ENCODE results near the gene ZNF536.

DNA sequence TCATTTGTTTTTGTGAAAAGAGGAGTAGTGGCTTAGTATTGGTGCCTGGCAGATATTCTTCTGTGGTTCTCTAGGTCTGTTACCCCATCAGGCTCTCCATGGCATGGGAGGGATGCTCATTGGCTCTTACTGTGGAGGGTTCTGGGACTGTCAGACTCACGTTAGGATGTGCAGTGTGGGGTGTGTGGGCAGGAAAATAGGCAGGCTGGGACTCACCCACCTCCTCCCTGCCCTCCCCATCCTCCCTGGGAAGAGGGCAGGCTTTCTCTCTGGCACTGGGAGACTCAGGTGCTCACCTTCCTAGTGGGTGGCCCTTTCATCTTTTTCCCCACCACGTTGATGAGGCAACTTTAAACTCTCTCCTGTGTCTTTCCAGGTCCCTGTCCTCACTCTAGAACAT, 44.2 kb downstream of the ZNF536 start:
- TF ChIP-seq, protein P1, sequence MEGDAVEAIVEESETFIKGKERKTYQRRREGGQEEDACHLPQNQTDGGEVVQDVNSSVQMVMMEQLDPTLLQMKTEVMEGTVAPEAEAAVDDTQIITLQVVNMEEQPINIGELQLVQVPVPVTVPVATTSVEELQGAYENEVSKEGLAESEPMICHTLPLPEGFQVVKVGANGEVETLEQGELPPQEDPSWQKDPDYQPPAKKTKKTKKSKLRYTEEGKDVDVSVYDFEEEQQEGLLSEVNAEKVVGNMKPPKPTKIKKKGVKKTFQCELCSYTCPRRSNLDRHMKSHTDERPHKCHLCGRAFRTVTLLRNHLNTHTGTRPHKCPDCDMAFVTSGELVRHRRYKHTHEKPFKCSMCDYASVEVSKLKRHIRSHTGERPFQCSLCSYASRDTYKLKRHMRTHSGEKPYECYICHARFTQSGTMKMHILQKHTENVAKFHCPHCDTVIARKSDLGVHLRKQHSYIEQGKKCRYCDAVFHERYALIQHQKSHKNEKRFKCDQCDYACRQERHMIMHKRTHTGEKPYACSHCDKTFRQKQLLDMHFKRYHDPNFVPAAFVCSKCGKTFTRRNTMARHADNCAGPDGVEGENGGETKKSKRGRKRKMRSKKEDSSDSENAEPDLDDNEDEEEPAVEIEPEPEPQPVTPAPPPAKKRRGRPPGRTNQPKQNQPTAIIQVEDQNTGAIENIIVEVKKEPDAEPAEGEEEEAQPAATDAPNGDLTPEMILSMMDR (IDR thresholded peaks at IDR 0.05; ENCODE audit: low read length) = no peak
- TF ChIP-seq EZH2 (optimal IDR thresholded peaks at IDR 0.05; ENCODE audit: low read depth, low read length) (no peak), EZH2phosphoT487 (IDR thresholded peaks at IDR 0.05; ENCODE audit: low read length) (no peak)
